ENCODE measurements around the gene PCNA. TPM values are rescaled to one million over a fixed set of nuclear protein-coding genes. Genes with fewer than 3 reads are reported as not detected.

PCNA gene
- total and polyA plus RNA-seq, 2 of the 4 experiments (the other 2 are of a cell fraction), result 155 to 213 TPM

GRCh38 chr20:5072756-5073659, 46.8 kb downstream of the PCNA start:
- Histone ChIP-seq H2BK5ac (ENCODE audit: low read depth, low read length, poor library complexity, severe bottlenecking) (no peak overlapping the region), H4K5ac (ENCODE audit: low read depth, low read length) (no peak overlapping the region; the same call in 1 of the 2 replicates), H3K79me1 (ENCODE audit: low read depth in 1 of 2, low read length in 2 of 2) (no peaks in the 10 kb centered on the region), H3K4me1 (ENCODE audit: control insufficient read depth, insufficient read depth, low read length) (peaks cover 10% of the 10 kb centered on the region), H2AK9ac (replicated peaks; ENCODE audit: low read depth, low read length, poor library complexity) (peak overlapping the region; percentile 70), H2BK120ac (ENCODE audit: low read depth, low read length) (peak overlapping the region; percentile 55), H3K4ac (ENCODE audit: low read depth, low read length) (peak overlapping the region; percentile 81), H3K56ac (ENCODE audit: extremely low read depth, insufficient read depth, low read length) (no peak overlapping the region), H2AFZ (replicated peaks; ENCODE audit: low read length, poor library complexity) (peak overlapping the region; percentile 72), H3K36me3 (ENCODE audit: control insufficient read depth, insufficient read depth, low read length) (no peaks in the 10 kb centered on the region), H3K27ac (ENCODE audit: insufficient read depth, low read length) (no peak overlapping the region), H3K9me1 (ENCODE audit: insufficient read depth, low read length) (no peaks in the 10 kb centered on the region), H3K4me2 (ENCODE audit: low read depth, low read length) (no peak overlapping the region), H4K91ac (ENCODE audit: insufficient read depth, low read depth, low read length) (no peak overlapping the region), H3K14ac (replicated peaks; ENCODE audit: low read depth, low read length) (peak overlapping the region; percentile 75), H3K9ac (ENCODE audit: low read depth, low read length) (no peak overlapping the region), H2AK5ac (ENCODE audit: low read depth, low read length) (no peak overlapping the region), H3K9me3 (ENCODE audit: control insufficient read depth, insufficient read depth, low read length) (no peaks in the 10 kb centered on the region), H4K8ac (ENCODE audit: low read depth in 2 of 2, low read length in 2 of 2) (peak overlapping the region in 1 of 2 experiments; percentile 37; a peak in 1 of 4 replicates), H2BK15ac (ENCODE audit: low read depth, low read length) (no peak overlapping the region), H4K20me1 (ENCODE audit: insufficient read depth, low read length) (no peaks in the 10 kb centered on the region), H3K4me3 (ENCODE audit: insufficient read depth, low read depth, low read length) (no peak overlapping the region), H3K27me3 (ENCODE audit: control insufficient read depth, insufficient read depth, low read length) (no peaks in the 10 kb centered on the region), H2BK20ac (ENCODE audit: low read depth, low read length) (peak overlapping the region; percentile 41), H3K18ac (ENCODE audit: low read depth, low read length) (no peak overlapping the region), H3K23ac (ENCODE audit: low read depth, low read length) (no peak overlapping the region)
- peak; percentile 22 for DNase-seq
- ATAC-seq (ENCODE audit: low read depth), result peak; percentile 79
- no TSS peak for BruUV-seq (replicated peaks)
- TF ChIP-seq CHD1 (IDR thresholded peaks at IDR 0.05; ENCODE audit: low read depth, low read length) (no peak), MAFK (IDR thresholded peaks at IDR 0.05; ENCODE audit: low read depth, low read length) (no peak), MAZ (IDR thresholded peaks at IDR 0.05; ENCODE audit: borderline replicate concordance, low read depth, low read length) (no peak), NFE2L2 (IDR thresholded peaks at IDR 0.05; ENCODE audit: low read depth, low read length) (no peak), FOS (IDR thresholded peaks at IDR 0.05; ENCODE audit: low read depth, low read length) (no peak), CTCF (conservative IDR thresholded peaks at IDR 0.05; ENCODE audit: low read depth, low read length) (no peak), SMC3 (IDR thresholded peaks at IDR 0.05; ENCODE audit: low read depth, low read length) (no peak), CEBPB (IDR thresholded peaks at IDR 0.05; ENCODE audit: low read depth, low read length) (no peak), POLR2A (IDR thresholded peaks at IDR 0.05; ENCODE audit: low read depth, low read length) (no peak)
- ChIA-PET POLR2A (ENCODE audit: unreplicated experiment) (interaction anchor here (0.7 kb wide), 1 partner anchor 47 kb away, joined by 32 read pairs; the partner anchor contains the start of gene PCNA), CTCF (interaction anchor here (1.2 kb wide), 1 partner anchor 16 kb away, joined by 4 read pairs; no protein-coding TSS in a partner anchor)
- intact Hi-C loops (cut with micrococcal nuclease), result no loop called here
- 20% methylated on average over 1 of the region's 8 CpGs; no CpG with 5 or more reads in 1 of the 2 experiments for WGBS, 2 experiments (ENCODE audit: extremely low coverage in 2 of 2, insufficient read length in 1 of 2)
- in situ Hi-C loops (cut with MboI; ENCODE audit: low sequenced_read_pairs), result no loop called here
- dilution Hi-C loops (cut with HindIII; ENCODE audit: low sequenced_read_pairs, unreplicated experiment), result no loop called here
